ENCODE measurements around the gene TMTC4.
A peak's percentile ranks its signal among the peaks of the same experiment; 100 is the strongest.

Gene TMTC4

DNA sequence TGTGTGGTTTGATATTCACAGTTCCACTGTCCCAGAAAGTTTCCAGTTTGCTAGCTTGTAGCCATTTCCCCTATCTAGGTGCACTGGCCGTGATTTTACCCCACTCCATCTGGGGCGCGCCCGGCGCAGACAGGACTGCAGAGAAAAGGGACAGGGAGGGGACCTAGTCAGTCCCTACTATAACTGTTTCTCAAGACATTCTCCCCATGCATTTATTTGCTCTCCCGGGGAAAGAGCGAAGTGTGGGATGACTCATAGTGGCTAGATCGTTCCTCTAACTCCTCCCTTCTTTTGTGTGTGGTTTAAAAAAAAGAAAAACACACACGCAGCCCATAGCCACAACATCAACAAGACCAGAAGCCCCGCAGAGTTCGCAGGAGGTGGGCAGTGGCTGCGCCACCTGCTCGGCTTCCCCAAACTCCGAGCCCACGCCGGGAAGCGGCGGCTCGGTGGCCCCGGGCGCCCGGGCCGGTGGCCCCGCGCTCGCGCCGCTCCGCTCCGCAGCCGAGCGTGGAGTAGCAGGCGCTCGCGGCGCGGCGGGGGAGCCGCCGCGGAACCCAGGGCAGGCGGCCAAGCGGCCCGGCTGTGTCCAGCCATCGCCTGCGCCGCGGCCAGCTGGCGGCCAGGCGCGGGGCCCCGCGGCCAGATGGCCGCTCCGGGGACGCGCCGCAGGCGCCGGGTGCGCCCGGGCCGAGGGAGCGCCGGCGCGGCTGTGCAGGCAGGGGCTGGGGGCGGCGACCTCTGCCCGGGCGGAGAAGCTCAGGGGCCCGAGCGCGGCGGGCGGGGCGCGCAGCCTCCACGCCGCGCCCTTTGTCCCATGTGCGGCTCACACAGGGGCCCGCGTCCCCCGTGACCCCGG, 653 bp downstream of the TMTC4 start (continued):
- TF ChIP-seq, protein P1, sequence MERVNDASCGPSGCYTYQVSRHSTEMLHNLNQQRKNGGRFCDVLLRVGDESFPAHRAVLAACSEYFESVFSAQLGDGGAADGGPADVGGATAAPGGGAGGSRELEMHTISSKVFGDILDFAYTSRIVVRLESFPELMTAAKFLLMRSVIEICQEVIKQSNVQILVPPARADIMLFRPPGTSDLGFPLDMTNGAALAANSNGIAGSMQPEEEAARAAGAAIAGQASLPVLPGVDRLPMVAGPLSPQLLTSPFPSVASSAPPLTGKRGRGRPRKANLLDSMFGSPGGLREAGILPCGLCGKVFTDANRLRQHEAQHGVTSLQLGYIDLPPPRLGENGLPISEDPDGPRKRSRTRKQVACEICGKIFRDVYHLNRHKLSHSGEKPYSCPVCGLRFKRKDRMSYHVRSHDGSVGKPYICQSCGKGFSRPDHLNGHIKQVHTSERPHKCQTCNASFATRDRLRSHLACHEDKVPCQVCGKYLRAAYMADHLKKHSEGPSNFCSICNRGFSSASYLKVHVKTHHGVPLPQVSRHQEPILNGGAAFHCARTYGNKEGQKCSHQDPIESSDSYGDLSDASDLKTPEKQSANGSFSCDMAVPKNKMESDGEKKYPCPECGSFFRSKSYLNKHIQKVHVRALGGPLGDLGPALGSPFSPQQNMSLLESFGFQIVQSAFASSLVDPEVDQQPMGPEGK (CRISPR knock-in tag; IDR thresholded peaks at IDR 0.05; ENCODE audit: borderline replicate concordance), result no peak
- no peak for TF ChIP-seq ZNF70 (CRISPR knock-in tag; IDR thresholded peaks at IDR 0.05)
- TF ChIP-seq PPARA (CRISPR knock-in tag; IDR thresholded peaks at IDR 0.05; ENCODE audit: borderline replicate concordance), result no peak
- TF ChIP-seq ZFP3 (CRISPR knock-in tag; IDR thresholded peaks at IDR 0.05), result no peak
- no peak for TF ChIP-seq ZNF8 (CRISPR knock-in tag; IDR thresholded peaks at IDR 0.05)

DNA sequence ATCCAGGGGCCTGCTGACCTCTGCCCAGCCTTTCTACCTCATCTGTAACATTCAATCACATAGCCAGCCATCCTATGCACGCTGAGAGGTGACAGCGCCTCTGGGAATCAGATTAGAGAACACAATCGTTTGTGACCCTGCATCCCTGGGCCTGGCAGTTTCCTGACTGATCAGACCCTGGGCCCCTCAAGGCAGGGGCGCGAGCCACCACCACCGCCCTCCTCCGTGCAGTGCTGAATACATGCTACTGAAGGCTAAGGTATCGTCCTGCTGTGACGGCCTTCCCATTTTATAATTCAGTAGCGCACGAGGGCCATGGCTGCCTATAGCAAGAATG, 1.3 kb downstream of the TMTC4 start:
- no peak for TF ChIP-seq ZFP30 (CRISPR knock-in tag; IDR thresholded peaks at IDR 0.05)
- TF ChIP-seq TOX (CRISPR knock-in tag; IDR thresholded peaks at IDR 0.05; ENCODE audit: borderline replicate concordance), result no peak
- TF ChIP-seq, protein P2, sequence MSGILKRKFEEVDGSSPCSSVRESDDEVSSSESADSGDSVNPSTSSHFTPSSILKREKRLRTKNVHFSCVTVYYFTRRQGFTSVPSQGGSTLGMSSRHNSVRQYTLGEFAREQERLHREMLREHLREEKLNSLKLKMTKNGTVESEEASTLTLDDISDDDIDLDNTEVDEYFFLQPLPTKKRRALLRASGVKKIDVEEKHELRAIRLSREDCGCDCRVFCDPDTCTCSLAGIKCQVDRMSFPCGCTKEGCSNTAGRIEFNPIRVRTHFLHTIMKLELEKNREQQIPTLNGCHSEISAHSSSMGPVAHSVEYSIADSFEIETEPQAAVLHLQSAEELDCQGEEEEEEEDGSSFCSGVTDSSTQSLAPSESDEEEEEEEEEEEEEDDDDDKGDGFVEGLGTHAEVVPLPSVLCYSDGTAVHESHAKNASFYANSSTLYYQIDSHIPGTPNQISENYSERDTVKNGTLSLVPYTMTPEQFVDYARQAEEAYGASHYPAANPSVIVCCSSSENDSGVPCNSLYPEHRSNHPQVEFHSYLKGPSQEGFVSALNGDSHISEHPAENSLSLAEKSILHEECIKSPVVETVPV (CRISPR knock-in tag; IDR thresholded peaks at IDR 0.05), result no peak
- no peak for TF ChIP-seq ZFP3 (CRISPR knock-in tag; IDR thresholded peaks at IDR 0.05)
- ATAC-seq, result peak; percentile 14; the same call in 2 of the 3 replicates

DNA sequence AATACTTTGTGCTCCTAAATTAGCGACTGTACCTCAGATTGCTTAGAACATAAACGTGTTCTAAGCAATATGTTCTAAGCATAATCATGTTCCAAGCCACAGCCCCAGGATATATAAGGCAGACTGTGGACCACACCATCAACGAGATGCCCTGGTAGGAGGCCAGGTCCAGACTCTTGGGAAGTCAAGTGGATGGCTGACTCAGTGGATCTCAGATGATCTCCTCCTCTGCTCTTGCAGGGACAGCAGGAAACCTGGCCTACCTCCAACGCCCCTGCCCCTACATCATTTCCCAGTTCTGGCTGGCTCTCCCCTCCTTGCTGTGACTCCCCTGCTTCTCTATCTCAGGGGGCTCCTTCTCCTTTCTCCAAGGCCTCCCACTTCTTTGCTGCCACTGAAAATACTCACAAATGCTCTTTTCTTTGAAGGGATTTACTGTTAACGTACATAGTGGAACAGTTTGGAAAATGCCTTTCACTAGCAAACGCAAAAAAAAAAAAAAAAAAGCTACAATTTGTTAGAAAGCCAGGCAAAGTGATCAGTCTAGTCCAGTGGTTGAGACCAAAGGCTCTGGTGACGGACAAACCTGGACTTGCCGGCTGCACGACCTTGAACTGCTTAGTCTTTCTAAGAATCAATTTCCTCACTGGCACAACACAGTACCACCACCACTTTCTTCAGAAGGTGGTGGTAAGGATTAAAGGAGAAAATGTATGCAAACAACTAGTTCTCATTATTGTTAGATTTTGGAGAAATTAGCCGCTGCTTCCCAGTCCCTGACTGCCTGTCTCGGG, 3.0 kb downstream of the TMTC4 start:
- no peak for ATAC-seq
- TF ChIP-seq ZFP3 (CRISPR knock-in tag; IDR thresholded peaks at IDR 0.05) (no peak), ZFP30 (CRISPR knock-in tag; IDR thresholded peaks at IDR 0.05) (no peak), CSDC2 (CRISPR knock-in tag; IDR thresholded peaks at IDR 0.05) (no peak), PPARA (CRISPR knock-in tag; IDR thresholded peaks at IDR 0.05; ENCODE audit: borderline replicate concordance) (no peak), ZNF565 (CRISPR knock-in tag; conservative IDR thresholded peaks at IDR 0.05; ENCODE audit: low read depth) (no peak), GLIS3 (CRISPR knock-in tag; IDR thresholded peaks at IDR 0.05) (no peak), ISL1 (CRISPR knock-in tag; IDR thresholded peaks at IDR 0.05) (no peak), ZC3H10 (CRISPR knock-in tag; IDR thresholded peaks at IDR 0.05) (no peak), ESRRG (CRISPR knock-in tag; IDR thresholded peaks at IDR 0.05) (no peak), TCF4 (CRISPR knock-in tag; IDR thresholded peaks at IDR 0.05; ENCODE audit: borderline replicate concordance) (no peak), RARB (CRISPR knock-in tag; IDR thresholded peaks at IDR 0.05) (no peak)
- TF ChIP-seq, protein P3, sequence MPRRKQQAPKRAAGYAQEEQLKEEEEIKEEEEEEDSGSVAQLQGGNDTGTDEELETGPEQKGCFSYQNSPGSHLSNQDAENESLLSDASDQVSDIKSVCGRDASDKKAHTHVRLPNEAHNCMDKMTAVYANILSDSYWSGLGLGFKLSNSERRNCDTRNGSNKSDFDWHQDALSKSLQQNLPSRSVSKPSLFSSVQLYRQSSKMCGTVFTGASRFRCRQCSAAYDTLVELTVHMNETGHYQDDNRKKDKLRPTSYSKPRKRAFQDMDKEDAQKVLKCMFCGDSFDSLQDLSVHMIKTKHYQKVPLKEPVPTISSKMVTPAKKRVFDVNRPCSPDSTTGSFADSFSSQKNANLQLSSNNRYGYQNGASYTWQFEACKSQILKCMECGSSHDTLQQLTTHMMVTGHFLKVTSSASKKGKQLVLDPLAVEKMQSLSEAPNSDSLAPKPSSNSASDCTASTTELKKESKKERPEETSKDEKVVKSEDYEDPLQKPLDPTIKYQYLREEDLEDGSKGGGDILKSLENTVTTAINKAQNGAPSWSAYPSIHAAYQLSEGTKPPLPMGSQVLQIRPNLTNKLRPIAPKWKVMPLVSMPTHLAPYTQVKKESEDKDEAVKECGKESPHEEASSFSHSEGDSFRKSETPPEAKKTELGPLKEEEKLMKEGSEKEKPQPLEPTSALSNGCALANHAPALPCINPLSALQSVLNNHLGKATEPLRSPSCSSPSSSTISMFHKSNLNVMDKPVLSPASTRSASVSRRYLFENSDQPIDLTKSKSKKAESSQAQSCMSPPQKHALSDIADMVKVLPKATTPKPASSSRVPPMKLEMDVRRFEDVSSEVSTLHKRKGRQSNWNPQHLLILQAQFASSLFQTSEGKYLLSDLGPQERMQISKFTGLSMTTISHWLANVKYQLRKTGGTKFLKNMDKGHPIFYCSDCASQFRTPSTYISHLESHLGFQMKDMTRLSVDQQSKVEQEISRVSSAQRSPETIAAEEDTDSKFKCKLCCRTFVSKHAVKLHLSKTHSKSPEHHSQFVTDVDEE (CRISPR knock-in tag; IDR thresholded peaks at IDR 0.05), result no peak
- TF ChIP-seq, protein P4, sequence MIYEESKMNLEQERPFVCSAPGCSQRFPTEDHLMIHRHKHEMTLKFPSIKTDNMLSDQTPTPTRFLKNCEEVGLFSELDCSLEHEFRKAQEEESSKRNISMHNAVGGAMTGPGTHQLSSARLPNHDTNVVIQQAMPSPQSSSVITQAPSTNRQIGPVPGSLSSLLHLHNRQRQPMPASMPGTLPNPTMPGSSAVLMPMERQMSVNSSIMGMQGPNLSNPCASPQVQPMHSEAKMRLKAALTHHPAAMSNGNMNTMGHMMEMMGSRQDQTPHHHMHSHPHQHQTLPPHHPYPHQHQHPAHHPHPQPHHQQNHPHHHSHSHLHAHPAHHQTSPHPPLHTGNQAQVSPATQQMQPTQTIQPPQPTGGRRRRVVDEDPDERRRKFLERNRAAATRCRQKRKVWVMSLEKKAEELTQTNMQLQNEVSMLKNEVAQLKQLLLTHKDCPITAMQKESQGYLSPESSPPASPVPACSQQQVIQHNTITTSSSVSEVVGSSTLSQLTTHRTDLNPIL (CRISPR knock-in tag; IDR thresholded peaks at IDR 0.05; ENCODE audit: low read depth), result no peak
- TF ChIP-seq, protein P2 (CRISPR knock-in tag; IDR thresholded peaks at IDR 0.05), result no peak
